Gastrocnemius medialis (tissue), 4 donors: Measurements from ENCODE around the gene CTBS.

Experiments used
- POLR2A ChIP-seq, 2 donors: fragments of 450-650 bp; IDR thresholded peaks; one replicate each; pipeline ENCODE4 v1.6.1; 2017; ENCODE audit warnings: antibody characterized with exemption in 2 of 2, mild to moderate bottlenecking in 2 of 2, moderate library complexity in 2 of 2
- TF ChIP-seq, protein P1 (sequence below), 5 experiments: fragments of 450-650 bp in 3 of 5; fragments of 200-600 bp in 2 of 5; sonication (generic) in 2 of 5; IDR thresholded peaks in 4 of 5; conservative IDR thresholded peaks in 1 of 5; 1 replicate in 4 of 5; 2 replicates in 1 of 5; pipeline ENCODE4 v1.5.1; 2016 to 2019; ENCODE audit warnings: antibody characterized with exemption in 5 of 5, mild to moderate bottlenecking in 3 of 5, moderate library complexity in 3 of 5

DNA sequence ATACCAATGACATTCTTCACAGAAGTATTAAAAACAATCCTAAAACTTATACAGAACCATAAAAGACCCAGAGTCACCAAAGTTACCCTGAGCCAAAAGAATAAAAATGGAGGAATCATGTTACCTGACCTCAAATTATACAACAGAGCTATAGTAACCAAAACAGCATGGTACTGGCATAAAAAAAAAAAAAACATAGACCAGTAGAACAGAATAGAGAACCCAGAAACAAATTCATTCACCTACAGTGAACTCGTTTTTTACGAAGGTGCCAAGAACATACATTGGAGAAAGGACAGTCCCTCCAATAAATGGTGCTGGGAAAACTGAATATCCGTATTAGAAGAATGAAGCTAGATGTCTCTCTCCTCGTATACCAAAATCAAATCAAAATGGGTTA lies 65.2 kb downstream of the CTBS start:
- TF ChIP-seq, protein P1, sequence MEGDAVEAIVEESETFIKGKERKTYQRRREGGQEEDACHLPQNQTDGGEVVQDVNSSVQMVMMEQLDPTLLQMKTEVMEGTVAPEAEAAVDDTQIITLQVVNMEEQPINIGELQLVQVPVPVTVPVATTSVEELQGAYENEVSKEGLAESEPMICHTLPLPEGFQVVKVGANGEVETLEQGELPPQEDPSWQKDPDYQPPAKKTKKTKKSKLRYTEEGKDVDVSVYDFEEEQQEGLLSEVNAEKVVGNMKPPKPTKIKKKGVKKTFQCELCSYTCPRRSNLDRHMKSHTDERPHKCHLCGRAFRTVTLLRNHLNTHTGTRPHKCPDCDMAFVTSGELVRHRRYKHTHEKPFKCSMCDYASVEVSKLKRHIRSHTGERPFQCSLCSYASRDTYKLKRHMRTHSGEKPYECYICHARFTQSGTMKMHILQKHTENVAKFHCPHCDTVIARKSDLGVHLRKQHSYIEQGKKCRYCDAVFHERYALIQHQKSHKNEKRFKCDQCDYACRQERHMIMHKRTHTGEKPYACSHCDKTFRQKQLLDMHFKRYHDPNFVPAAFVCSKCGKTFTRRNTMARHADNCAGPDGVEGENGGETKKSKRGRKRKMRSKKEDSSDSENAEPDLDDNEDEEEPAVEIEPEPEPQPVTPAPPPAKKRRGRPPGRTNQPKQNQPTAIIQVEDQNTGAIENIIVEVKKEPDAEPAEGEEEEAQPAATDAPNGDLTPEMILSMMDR (IDR thresholded peaks at IDR 0.05 in 4 of 5, conservative IDR thresholded peaks at IDR 0.05 in 1 of 5): no peak
- no peak for TF ChIP-seq POLR2A (IDR thresholded peaks at IDR 0.05)
